Measurements from ENCODE around the gene FAM13A. TPM values are rescaled to one million over a fixed set of nuclear protein-coding genes. Genes with fewer than 3 reads are reported as not detected.

FAM13A gene
- total and polyA plus RNA-seq, 2 of the 13 experiments (the other 11 are each of a cell fraction or from before 2014, with no cell fraction given), result 1.2 to 36.2 TPM

- TF ChIP-seq, protein P1, sequence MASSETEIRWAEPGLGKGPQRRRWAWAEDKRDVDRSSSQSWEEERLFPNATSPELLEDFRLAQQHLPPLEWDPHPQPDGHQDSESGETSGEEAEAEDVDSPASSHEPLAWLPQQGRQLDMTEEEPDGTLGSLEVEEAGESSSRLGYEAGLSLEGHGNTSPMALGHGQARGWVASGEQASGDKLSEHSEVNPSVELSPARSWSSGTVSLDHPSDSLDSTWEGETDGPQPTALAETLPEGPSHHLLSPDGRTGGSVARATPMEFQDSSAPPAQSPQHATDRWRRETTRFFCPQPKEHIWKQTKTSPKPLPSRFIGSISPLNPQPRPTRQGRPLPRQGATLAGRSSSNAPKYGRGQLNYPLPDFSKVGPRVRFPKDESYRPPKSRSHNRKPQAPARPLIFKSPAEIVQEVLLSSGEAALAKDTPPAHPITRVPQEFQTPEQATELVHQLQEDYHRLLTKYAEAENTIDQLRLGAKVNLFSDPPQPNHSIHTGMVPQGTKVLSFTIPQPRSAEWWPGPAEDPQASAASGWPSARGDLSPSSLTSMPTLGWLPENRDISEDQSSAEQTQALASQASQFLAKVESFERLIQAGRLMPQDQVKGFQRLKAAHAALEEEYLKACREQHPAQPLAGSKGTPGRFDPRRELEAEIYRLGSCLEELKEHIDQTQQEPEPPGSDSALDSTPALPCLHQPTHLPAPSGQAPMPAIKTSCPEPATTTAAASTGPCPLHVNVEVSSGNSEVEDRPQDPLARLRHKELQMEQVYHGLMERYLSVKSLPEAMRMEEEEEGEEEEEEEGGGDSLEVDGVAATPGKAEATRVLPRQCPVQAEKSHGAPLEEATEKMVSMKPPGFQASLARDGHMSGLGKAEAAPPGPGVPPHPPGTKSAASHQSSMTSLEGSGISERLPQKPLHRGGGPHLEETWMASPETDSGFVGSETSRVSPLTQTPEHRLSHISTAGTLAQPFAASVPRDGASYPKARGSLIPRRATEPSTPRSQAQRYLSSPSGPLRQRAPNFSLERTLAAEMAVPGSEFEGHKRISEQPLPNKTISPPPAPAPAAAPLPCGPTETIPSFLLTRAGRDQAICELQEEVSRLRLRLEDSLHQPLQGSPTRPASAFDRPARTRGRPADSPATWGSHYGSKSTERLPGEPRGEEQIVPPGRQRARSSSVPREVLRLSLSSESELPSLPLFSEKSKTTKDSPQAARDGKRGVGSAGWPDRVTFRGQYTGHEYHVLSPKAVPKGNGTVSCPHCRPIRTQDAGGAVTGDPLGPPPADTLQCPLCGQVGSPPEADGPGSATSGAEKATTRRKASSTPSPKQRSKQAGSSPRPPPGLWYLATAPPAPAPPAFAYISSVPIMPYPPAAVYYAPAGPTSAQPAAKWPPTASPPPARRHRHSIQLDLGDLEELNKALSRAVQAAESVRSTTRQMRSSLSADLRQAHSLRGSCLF (CRISPR knock-in tag; IDR thresholded peaks at IDR 0.05; ENCODE audit: borderline replicate concordance), result no peak
- TF ChIP-seq, protein P2, sequence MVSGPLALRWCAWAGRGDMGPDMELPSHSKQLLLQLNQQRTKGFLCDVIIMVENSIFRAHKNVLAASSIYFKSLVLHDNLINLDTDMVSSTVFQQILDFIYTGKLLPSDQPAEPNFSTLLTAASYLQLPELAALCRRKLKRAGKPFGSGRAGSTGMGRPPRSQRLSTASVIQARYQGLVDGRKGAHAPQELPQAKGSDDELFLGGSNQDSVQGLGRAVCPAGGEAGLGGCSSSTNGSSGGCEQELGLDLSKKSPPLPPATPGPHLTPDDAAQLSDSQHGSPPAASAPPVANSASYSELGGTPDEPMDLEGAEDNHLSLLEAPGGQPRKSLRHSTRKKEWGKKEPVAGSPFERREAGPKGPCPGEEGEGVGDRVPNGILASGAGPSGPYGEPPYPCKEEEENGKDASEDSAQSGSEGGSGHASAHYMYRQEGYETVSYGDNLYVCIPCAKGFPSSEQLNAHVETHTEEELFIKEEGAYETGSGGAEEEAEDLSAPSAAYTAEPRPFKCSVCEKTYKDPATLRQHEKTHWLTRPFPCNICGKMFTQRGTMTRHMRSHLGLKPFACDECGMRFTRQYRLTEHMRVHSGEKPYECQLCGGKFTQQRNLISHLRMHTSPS (CRISPR knock-in tag; IDR thresholded peaks at IDR 0.05; ENCODE audit: low read depth), result no peak
- TF ChIP-seq TBL1XR1 (IDR thresholded peaks at IDR 0.05; ENCODE audit: borderline replicate concordance, low read length, partially characterized antibody), result no peak
- TF ChIP-seq IKZF4 (CRISPR knock-in tag; IDR thresholded peaks at IDR 0.05; ENCODE audit: borderline replicate concordance, low read depth, not compliant biosample characterization), result no peak
- no peak for TF ChIP-seq ZNF496 (CRISPR knock-in tag; IDR thresholded peaks at IDR 0.05; ENCODE audit: insufficient replicate concordance)
- no peak for TF ChIP-seq LCORL (IDR thresholded peaks at IDR 0.05)
- no peak for TF ChIP-seq LCORL (CRISPR knock-in tag; IDR thresholded peaks at IDR 0.05)
- no peak for TF ChIP-seq CTCF (CRISPR knock-in tag; IDR thresholded peaks at IDR 0.05)
- TF ChIP-seq, protein P3, sequence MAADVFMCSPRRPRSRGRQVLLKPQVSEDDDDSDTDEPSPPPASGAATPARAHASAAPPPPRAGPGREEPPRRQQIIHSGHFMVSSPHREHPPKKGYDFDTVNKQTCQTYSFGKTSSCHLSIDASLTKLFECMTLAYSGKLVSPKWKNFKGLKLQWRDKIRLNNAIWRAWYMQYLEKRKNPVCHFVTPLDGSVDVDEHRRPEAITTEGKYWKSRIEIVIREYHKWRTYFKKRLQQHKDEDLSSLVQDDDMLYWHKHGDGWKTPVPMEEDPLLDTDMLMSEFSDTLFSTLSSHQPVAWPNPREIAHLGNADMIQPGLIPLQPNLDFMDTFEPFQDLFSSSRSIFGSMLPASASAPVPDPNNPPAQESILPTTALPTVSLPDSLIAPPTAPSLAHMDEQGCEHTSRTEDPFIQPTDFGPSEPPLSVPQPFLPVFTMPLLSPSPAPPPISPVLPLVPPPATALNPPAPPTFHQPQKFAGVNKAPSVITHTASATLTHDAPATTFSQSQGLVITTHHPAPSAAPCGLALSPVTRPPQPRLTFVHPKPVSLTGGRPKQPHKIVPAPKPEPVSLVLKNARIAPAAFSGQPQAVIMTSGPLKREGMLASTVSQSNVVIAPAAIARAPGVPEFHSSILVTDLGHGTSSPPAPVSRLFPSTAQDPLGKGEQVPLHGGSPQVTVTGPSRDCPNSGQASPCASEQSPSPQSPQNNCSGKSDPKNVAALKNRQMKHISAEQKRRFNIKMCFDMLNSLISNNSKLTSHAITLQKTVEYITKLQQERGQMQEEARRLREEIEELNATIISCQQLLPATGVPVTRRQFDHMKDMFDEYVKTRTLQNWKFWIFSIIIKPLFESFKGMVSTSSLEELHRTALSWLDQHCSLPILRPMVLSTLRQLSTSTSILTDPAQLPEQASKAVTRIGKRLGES (CRISPR knock-in tag; IDR thresholded peaks at IDR 0.05; ENCODE audit: borderline replicate concordance), result no peak
- peak; percentile 73; the same call in 1 of the 3 replicates for TF ChIP-seq MXI1 (IDR thresholded peaks at IDR 0.05; ENCODE audit: borderline replicate concordance, low read depth, low read length)
- no peak for TF ChIP-seq EZH2 (conservative IDR thresholded peaks at IDR 0.05; ENCODE audit: low read depth, low read length)
- no peak for TF ChIP-seq ZNF776 (CRISPR knock-in tag; IDR thresholded peaks at IDR 0.05)
- TF ChIP-seq HNF4G (IDR thresholded peaks at IDR 0.05; ENCODE audit: borderline replicate concordance, low read depth, low read length), result no peak
- 0 out of 2 replicates have a peak, but pooled peaks have one; percentile 51 for TF ChIP-seq HNF4G (CRISPR knock-in tag; IDR thresholded peaks at IDR 0.05; ENCODE audit: borderline replicate concordance, low read depth)
- TF ChIP-seq ZFYVE20 (CRISPR knock-in tag; IDR thresholded peaks at IDR 0.05; ENCODE audit: borderline replicate concordance, low read depth), result no peak
- peak; percentile 90 for TF ChIP-seq NR2C2 (CRISPR knock-in tag; IDR thresholded peaks at IDR 0.05; ENCODE audit: borderline replicate concordance)
Measured at GRCh38 chr4:88823058-88823919, 233.7 kb downstream of the FAM13A start (continued).
